CD14-positive monocyte (primary cell): Measurements from ENCODE around the gene ZNF22. TPM values are rescaled to one million over a fixed set of nuclear protein-coding genes. Genes with fewer than 3 reads are reported as not detected.

ENCODE experiments used
- DNase-seq, 3 donors: peaks; one replicate each; pipeline ENCODE4 v3.0.0-alpha.2; 2011 to 2022
- H2AFZ ChIP-seq: 2 replicates; pipeline ENCODE4 v1.6.0; 2012; ENCODE audit warnings: mild to moderate bottlenecking, low read depth, low read length, inconsistent platforms; ENCODE audit not compliant: insufficient read depth, poor library complexity, severe bottlenecking
- H3K27ac ChIP-seq, 2 donors: 1 replicate in 1 of 2; 2 replicates in 1 of 2; pipeline ENCODE4 v1.5.1; 2012 to 2013; ENCODE audit warnings: low read length in 2 of 2, control low read depth in 1 of 2, inconsistent platforms in 1 of 2, low read depth in 1 of 2, mild to moderate bottlenecking in 1 of 2
- H3K27me3 ChIP-seq, 2 donors: one replicate each; pipeline versions ENCODE4 v1.6.0 to v1.6.1; 2011 to 2013; ENCODE audit warnings: low read length in 2 of 2; ENCODE audit not compliant: control insufficient read depth in 2 of 2, insufficient read depth in 2 of 2
- H3K36me3 ChIP-seq, 2 donors: replicated peaks in 1 of 2; 1 replicate in 1 of 2; 2 replicates in 1 of 2; pipeline versions ENCODE4 v1.5.1 to v1.6.1; 2012 to 2013; ENCODE audit warnings: low read length in 2 of 2, control low read depth in 1 of 2, inconsistent platforms in 1 of 2, mild to moderate bottlenecking in 1 of 2; ENCODE audit not compliant: insufficient read depth in 2 of 2, control insufficient read depth in 1 of 2
- H3K4me1 ChIP-seq, 2 donors: 1 replicate in 1 of 2; 2 replicates in 1 of 2; pipeline versions ENCODE4 v1.5.1 to v1.6.1; 2012 to 2013; ENCODE audit warnings: low read length in 2 of 2, control low read depth in 1 of 2, inconsistent platforms in 1 of 2, mild to moderate bottlenecking in 1 of 2, moderate library complexity in 1 of 2; ENCODE audit not compliant: insufficient read depth in 2 of 2, control insufficient read depth in 1 of 2
- H3K4me2 ChIP-seq: replicated peaks from 2 replicates; pipeline ENCODE3; 2012; ENCODE audit warnings: low read length, moderate library complexity, mild to moderate bottlenecking; ENCODE audit not compliant: poor library complexity, severe bottlenecking; ENCODE audit errors: extremely low read depth
- H3K4me3 ChIP-seq, 3 experiments: fragments of 200-600 bp in 1 of 3; sonication (generic) in 1 of 3; replicated peaks in 1 of 3; 1 replicate in 2 of 3; 2 replicates in 1 of 3; pipeline ENCODE4 v1.5.1; 2011 to 2013; ENCODE audit warnings: low read length in 3 of 3, mild to moderate bottlenecking in 3 of 3, control low read depth in 2 of 3, low read depth in 2 of 3, inconsistent platforms in 1 of 3, moderate library complexity in 1 of 3
- H3K79me2 ChIP-seq: 2 replicates; pipeline ENCODE4 v1.6.0; 2012; ENCODE audit warnings: mild to moderate bottlenecking, control low read depth, inconsistent platforms, low read length, moderate library complexity; ENCODE audit not compliant: insufficient read depth
- H3K9ac ChIP-seq: 2 replicates; pipeline ENCODE4 v1.6.0; 2017; ENCODE audit warnings: low read length, mild to moderate bottlenecking; ENCODE audit not compliant: insufficient read depth, poor library complexity, severe bottlenecking
- H3K9me3 ChIP-seq, 2 donors: replicated peaks in 1 of 2; 1 replicate in 1 of 2; 2 replicates in 1 of 2; pipeline versions ENCODE4 v1.5.1 to v1.6.1; 2012 to 2013; ENCODE audit warnings: low read length in 2 of 2, control low read depth in 1 of 2; ENCODE audit not compliant: control insufficient read depth in 1 of 2, insufficient read depth in 1 of 2
- H4K20me1 ChIP-seq: 2 replicates; pipeline ENCODE4 v1.6.0; 2012; ENCODE audit warnings: mild to moderate bottlenecking, low read length, control low read depth, moderate library complexity; ENCODE audit not compliant: insufficient read depth
- H3K27ac Mint-ChIP-seq, 7 donors: one replicate each; pipeline ENCODE4 v1.8.0; 2020; ENCODE audit warnings: mild to moderate bottlenecking in 7 of 7, mixed read lengths in 7 of 7, moderate library complexity in 6 of 7, inconsistent platforms in 2 of 7
- H3K27me3 Mint-ChIP-seq, 3 donors: one replicate each; pipeline ENCODE4 v1.8.0; 2021 to 2022; ENCODE audit warnings: low read depth in 3 of 3, mild to moderate bottlenecking in 3 of 3, mixed read lengths in 3 of 3, moderate library complexity in 3 of 3, inconsistent platforms in 1 of 3
- H3K36me3 Mint-ChIP-seq, 2 donors: one replicate each; pipeline ENCODE4 v1.8.0; 2020; ENCODE audit warnings: mixed read lengths in 2 of 2, inconsistent platforms in 1 of 2, mild to moderate bottlenecking in 1 of 2
- H3K4me1 Mint-ChIP-seq: one replicate; pipeline ENCODE4 v1.8.0; 2020; ENCODE audit warnings: mild to moderate bottlenecking, mixed read lengths
- H3K4me3 Mint-ChIP-seq, 2 donors: one replicate each; pipeline ENCODE4 v1.8.0; 2020; ENCODE audit warnings: mild to moderate bottlenecking in 2 of 2, mixed read lengths in 2 of 2, moderate library complexity in 1 of 2
- H3K9me3 Mint-ChIP-seq, 7 donors: one replicate each; pipeline ENCODE4 v1.8.0; 2020 to 2022; ENCODE audit warnings: mixed read lengths in 7 of 7, mild to moderate bottlenecking in 6 of 7, moderate library complexity in 6 of 7, inconsistent platforms in 2 of 7
- WGBS: methylation state at CpG from one replicate; pipeline ENCODE4 v1.1.5; 2013; ENCODE audit warnings: missing lambda C conversion rate; ENCODE audit not compliant: insufficient coverage; 5-methylcytosine and 5-hydroxymethylcytosine counted together
- intact Hi-C, 2 donors: fragments of 100-400 bp; cut with micrococcal nuclease; formaldehyde crosslinking; loops; one replicate each; pipeline versions ENCODE4 v1.15.0 to v1.15.1; 2023
- polyA minus RNA-seq: library from RNA; depleted of rRNA, polyadenylated mRNA; stranded (reverse); fragments of >200 nt; gene quantifications from 2 replicates; pipeline ENCODE4 v1.2.3, GENCODE V29; 2012
- polyA plus RNA-seq, 3 donors: library from polyadenylated mRNA; depleted of rRNA in 1 of 3; unstranded in 2 of 3; stranded (reverse) in 1 of 3; fragments of 300-500 nt in 2 of 3; fragments of >200 nt in 1 of 3; fragmentation: Illumina TruSeq in 2 of 3; gene quantifications; 1 replicate in 2 of 3; 2 replicates in 1 of 3; pipeline ENCODE4 v1.2.3, GENCODE V29; 2012 to 2021
- total RNA-seq, 12 experiments: library from RNA in 1 of 12; stranded (reverse) in 1 of 12; fragments of 120-200 nt in 1 of 12; gene quantifications; one replicate each; pipeline ENCODE4 v1.2.4 and lab custom pipeline; 2013 to 2026; ENCODE audit warnings: mixed read lengths in 6 of 12, inconsistent platforms in 1 of 12
- TF ChIP-seq, protein P1 (sequence below): fragments of 200-600 bp; IDR thresholded peaks from one replicate; pipeline ENCODE4 v1.8.0; 2022; ENCODE audit warnings: antibody characterized with exemption, mild to moderate bottlenecking

ZNF22 gene
- 17.5 TPM for total RNA-seq (2013)
- 10 to 100 TPM in 2 of 3 donors, 1 to 10 TPM in 1; 4.1 to 14.6 (median 10.4) TPM for polyA plus RNA-seq
- polyA minus RNA-seq, result 3.7 and 5.5 TPM in 2 replicates
- total RNA-seq (lab: John Stamatoyannopoulos, UW), result 5.1 to 15.6 (median 12.5) reads per million in 11 experiments

DNA sequence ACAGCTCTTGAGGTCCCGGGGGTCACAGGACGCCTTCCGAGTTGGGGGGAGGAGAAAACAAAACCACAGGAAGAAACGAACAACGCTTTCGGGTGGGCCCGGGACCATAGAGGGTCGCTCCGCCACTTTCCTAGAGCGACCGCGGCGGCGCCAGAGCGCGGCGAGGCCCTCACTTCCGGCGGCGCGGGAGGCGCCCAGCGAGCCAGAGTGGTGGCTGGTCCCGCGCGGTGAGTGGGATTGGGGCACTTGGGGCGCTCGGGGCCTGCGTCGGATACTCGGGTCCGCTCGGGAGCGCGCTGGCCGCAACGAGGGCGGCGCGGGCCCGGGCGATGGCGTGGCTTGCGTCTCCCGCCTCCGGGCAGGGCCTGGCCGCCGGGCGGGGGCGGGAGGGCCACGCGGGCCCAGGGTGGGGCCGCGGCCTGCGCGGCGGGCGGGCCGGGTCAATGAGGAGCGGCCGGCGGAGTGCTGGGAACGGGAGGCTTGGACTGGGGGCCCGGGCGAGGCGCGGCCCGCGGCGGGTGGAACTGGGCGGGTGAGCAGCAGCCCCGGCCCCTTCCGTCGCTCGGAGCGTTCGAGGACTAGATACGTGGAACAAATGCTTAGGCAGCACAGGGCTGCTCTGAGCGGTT is at the start of gene ZNF22:
Gene ZNF22 (plus strand): TSS at position 172 of the 629 bp plus-strand sequence. CDS start 2,446 bp downstream, outside the sequence.
- Histone ChIP-seq H3K9ac (peak within 1 kb of the TSS; percentile 78), H3K4me3 (peak within 1 kb of the TSS; percentile 67 to 96 (median 83)), H3K4me1 (peaks cover 21 to 32% of the 10 kb centered on the region in 2 donors), H3K27ac (peak within 1 kb of the TSS; percentile 66 to 81), H3K9me3 (no peaks in the 10 kb centered on the region), H2AFZ (peak within 1 kb of the TSS; percentile 95), H3K36me3 (peaks cover 3 to 24% of the 10 kb centered on the region in 2 donors), H3K4me2 (peak within 1 kb of the TSS; percentile 92), H4K20me1 (peaks cover 11% of the 10 kb centered on the region), H3K27me3 (no peaks in the 10 kb centered on the region), H3K79me2 (peaks cover 39% of the 10 kb centered on the region)
- H3K4me1 Mint-ChIP-seq, result peaks cover 45% of the 10 kb centered on the region
- H3K36me3 Mint-ChIP-seq, result peaks cover 19 to 21% of the 10 kb centered on the region in 2 donors
- peaks cover 0 to 6% (median 1%) of the 10 kb centered on the region in 3 donors for H3K27me3 Mint-ChIP-seq
- H3K27ac Mint-ChIP-seq, result peak within 1 kb of the TSS; percentile 80 to 91 (median 90)
- TF ChIP-seq, protein P1, sequence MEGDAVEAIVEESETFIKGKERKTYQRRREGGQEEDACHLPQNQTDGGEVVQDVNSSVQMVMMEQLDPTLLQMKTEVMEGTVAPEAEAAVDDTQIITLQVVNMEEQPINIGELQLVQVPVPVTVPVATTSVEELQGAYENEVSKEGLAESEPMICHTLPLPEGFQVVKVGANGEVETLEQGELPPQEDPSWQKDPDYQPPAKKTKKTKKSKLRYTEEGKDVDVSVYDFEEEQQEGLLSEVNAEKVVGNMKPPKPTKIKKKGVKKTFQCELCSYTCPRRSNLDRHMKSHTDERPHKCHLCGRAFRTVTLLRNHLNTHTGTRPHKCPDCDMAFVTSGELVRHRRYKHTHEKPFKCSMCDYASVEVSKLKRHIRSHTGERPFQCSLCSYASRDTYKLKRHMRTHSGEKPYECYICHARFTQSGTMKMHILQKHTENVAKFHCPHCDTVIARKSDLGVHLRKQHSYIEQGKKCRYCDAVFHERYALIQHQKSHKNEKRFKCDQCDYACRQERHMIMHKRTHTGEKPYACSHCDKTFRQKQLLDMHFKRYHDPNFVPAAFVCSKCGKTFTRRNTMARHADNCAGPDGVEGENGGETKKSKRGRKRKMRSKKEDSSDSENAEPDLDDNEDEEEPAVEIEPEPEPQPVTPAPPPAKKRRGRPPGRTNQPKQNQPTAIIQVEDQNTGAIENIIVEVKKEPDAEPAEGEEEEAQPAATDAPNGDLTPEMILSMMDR, result no peak
- peak; percentile 39 to 56 (median 49) for DNase-seq
- intact Hi-C loops, result no loop called here
- H3K9me3 Mint-ChIP-seq, result peaks cover 0 to 5% (median 2%) of the 10 kb centered on the region in 7 donors
- H3K4me3 Mint-ChIP-seq, result peak within 1 kb of the TSS; percentile 95 to 97
- under 1% methylated on average over 78 of the region's 79 CpGs for WGBS

DNA sequence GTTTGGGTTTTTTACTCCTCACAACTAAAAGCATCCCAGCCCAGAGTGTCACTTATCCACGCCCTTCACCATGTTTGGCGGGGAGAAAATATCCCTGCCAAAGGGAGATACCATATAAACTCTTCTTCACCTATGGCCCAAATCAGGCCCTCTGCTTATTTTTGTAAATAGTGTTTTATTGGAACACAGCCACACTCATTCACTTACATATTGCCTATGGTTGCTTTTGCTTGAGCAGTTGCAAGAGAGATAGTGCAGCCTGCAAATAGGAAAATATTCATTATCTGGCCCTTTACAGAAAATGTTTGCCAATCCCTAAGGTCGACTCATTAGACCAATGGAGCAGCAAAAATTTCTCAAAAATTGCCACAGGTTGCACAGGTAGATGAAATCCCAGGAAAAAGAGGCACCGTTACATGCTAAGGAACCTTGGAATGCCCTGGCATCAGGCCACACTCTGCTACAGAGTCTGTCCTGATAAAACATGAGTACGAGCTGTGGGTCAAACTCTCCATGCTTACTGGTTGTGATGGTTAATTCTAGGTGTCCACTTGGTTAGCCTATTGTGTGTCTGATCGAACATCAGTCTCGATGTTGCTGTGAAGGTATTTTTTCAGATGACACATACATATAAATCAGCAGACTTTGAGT is 49.0 kb upstream of the ZNF22 start:
- Mint-ChIP-seq H3K27me3 (peaks cover 0 to 4% (median 0%) of the 10 kb centered on the region in 3 donors), H3K4me1 (peaks cover 65% of the 10 kb centered on the region), H3K4me3 (no peak overlapping the region), H3K27ac (no peak overlapping the region), H3K9me3 (peaks cover 0 to 2% (median 0%) of the 10 kb centered on the region in 7 donors), H3K36me3 (peaks cover 46 to 57% of the 10 kb centered on the region in 2 donors)
- TF ChIP-seq, protein P1, result no peak
- DNase-seq, result no peak
- H3K4me3 ChIP-seq, result no peak overlapping the region
- peaks cover 71% of the 10 kb centered on the region for H3K79me2 ChIP-seq
- peaks cover 62% of the 10 kb centered on the region for H4K20me1 ChIP-seq
- no peaks in the 10 kb centered on the region for H3K27me3 ChIP-seq
- H3K36me3 ChIP-seq, result peaks cover 13 to 56% of the 10 kb centered on the region in 2 donors
- H3K27ac ChIP-seq, result no peak overlapping the region
- H2AFZ ChIP-seq, result no peak overlapping the region
- H3K9me3 ChIP-seq, result no peaks in the 10 kb centered on the region
- 100% methylated on average over 3 of the region's 7 CpGs for WGBS
- H3K4me1 ChIP-seq, result peaks cover 47 to 58% of the 10 kb centered on the region in 2 donors
- no peak overlapping the region for H3K9ac ChIP-seq
- intact Hi-C loops, result no loop called here
- no peak overlapping the region for H3K4me2 ChIP-seq
